ENCODE measurements around the gene EIPR1. TPM values are rescaled to one million over a fixed set of nuclear protein-coding genes. Genes with fewer than 3 reads are reported as not detected.

Gene EIPR1
- total and polyA plus RNA-seq, 10 of the 15 experiments (the other 5 are each of a cell fraction or from before 2014, with no cell fraction given) = 23.6 to 61.2 (median 42.2) TPM

- H3K9ac ChIP-seq (ENCODE audit: control insufficient read depth, insufficient read depth, low read length) = no peak overlapping the region
- ATAC-seq (no peak), DNase-seq (ENCODE audit: low read depth, low spot score) (no peak), FAIRE-seq (no peak)
- WGBS (ENCODE audit: insufficient coverage, insufficient replicate concordance, low lambda C conversion rate, missing lambda C conversion rate) = 99% methylated on average over 4 of the region's 4 CpGs
- no peaks in the 10 kb centered on the region for H3K27me3 ChIP-seq (replicated peaks in 1 of 2; ENCODE audit: control insufficient read depth in 2 of 2, insufficient read depth in 2 of 2, low read length in 1 of 2)
- H3K4me3 ChIP-seq = no peak overlapping the region
- intact Hi-C loops (cut with micrococcal nuclease; ENCODE audit: unreplicated experiment) (no loop called here), in situ Hi-C loops (cut with MboI) (no loop called here)
- peaks cover 4 to 6% of the 10 kb centered on the region in 2 experiments; a peak in 3 of 4 replicates for H3K36me3 ChIP-seq (ENCODE audit: control insufficient read depth in 2 of 2, insufficient read depth in 2 of 2, low read length in 1 of 2)
- ChIA-PET POLR2A (interaction anchor here (0.8 kb wide), 1 partner anchor 9 kb away, joined by 3 read pairs; no protein-coding TSS in a partner anchor), RAD21 (ENCODE audit: unreplicated experiment) (no interaction called here), CTCF (interaction anchor here (1.3 to 2.5 kb wide), 2 partner anchors 9 to 10 kb away, joined by 3 to 16 read pairs; no protein-coding TSS in a partner anchor), SMC1A (ENCODE audit: uncharacterized antibody, unreplicated experiment) (no interaction called here)
- no peaks in the 10 kb centered on the region; the same call in 1 of the 2 replicates for H3K79me2 ChIP-seq (ENCODE audit: control insufficient read depth, insufficient read depth, low read length)
- no peak overlapping the region for H3K27ac ChIP-seq (ENCODE audit: control insufficient read depth, insufficient read depth)
- no peak overlapping the region for H3K4me2 ChIP-seq (ENCODE audit: control insufficient read depth, insufficient read depth)
- H3K9me3 ChIP-seq (replicated peaks; ENCODE audit: control insufficient read depth, insufficient read depth, low read length) = no peaks in the 10 kb centered on the region; the same call in 2 of the 3 replicates
- no peaks in the 10 kb centered on the region for H4K20me1 ChIP-seq (ENCODE audit: control insufficient read depth, insufficient read depth)
- H3K4me1 ChIP-seq (ENCODE audit: control insufficient read depth, insufficient read depth, low read length) = no peaks in the 10 kb centered on the region
- H2AFZ ChIP-seq (ENCODE audit: control insufficient read depth, low read depth, low read length) = no peak overlapping the region
- BruUV-seq (replicated peaks) = no TSS peak
- TF ChIP-seq KDM1A (IDR thresholded peaks at IDR 0.05; ENCODE audit: borderline replicate concordance) = no peak
- no peak for TF ChIP-seq IRF5 (IDR thresholded peaks at IDR 0.05; ENCODE audit: borderline replicate concordance)
- no peak for TF ChIP-seq NRF1 (conservative IDR thresholded peaks at IDR 0.05; ENCODE audit: low read depth, low read length)
- TF ChIP-seq ZBTB11 (CRISPR knock-in tag; IDR thresholded peaks at IDR 0.05) = no peak
- no peak for TF ChIP-seq BCL11A (IDR thresholded peaks at IDR 0.05; ENCODE audit: low read depth, low read length)
- no peak for TF ChIP-seq NFIC (IDR thresholded peaks at IDR 0.05; ENCODE audit: low read depth, low read length)
- TF ChIP-seq KLF5 (IDR thresholded peaks at IDR 0.05; ENCODE audit: partially characterized antibody) = no peak
- no peak for TF ChIP-seq CREM (IDR thresholded peaks at IDR 0.05; ENCODE audit: low read depth)
- no peak for TF ChIP-seq HDAC6 (IDR thresholded peaks at IDR 0.05; ENCODE audit: unreplicated experiment)
- TF ChIP-seq FOXM1 (IDR thresholded peaks at IDR 0.05; ENCODE audit: low read depth, low read length) = no peak
- no peak for TF ChIP-seq PRDM15 (CRISPR knock-in tag; IDR thresholded peaks at IDR 0.05)
- no peak for TF ChIP-seq NFYA (IDR thresholded peaks at IDR 0.05; ENCODE audit: borderline replicate concordance, low read depth, low read length)
- TF ChIP-seq KAT2A (conservative IDR thresholded peaks at IDR 0.05; ENCODE audit: control insufficient read depth, low read depth, low read length) = no peak
- TF ChIP-seq EED (IDR thresholded peaks at IDR 0.05; ENCODE audit: low read depth) = no peak
- no peak for TF ChIP-seq WRNIP1 (IDR thresholded peaks at IDR 0.05; ENCODE audit: borderline replicate concordance, low read depth, low read length)
- no peak for TF ChIP-seq POU2F2 (IDR thresholded peaks at IDR 0.05; ENCODE audit: borderline replicate concordance, low read depth, low read length)
- TF ChIP-seq EGR1 (IDR thresholded peaks at IDR 0.05; ENCODE audit: borderline replicate concordance in 1 of 2, low read depth in 2 of 2, low read length in 2 of 2) = no peak
- no peak for TF ChIP-seq MTA3 (IDR thresholded peaks at IDR 0.05; ENCODE audit: borderline replicate concordance, low read length)
Observed at GRCh38 chr2:3413697-3414096, 36.1 kb upstream of the EIPR1 start.
